Adrenal gland (tissue), 12 donors: ENCODE data around the gene MAPK13. TPM values are rescaled to one million over a fixed set of nuclear protein-coding genes. Genes with fewer than 3 reads are reported as not detected.
A peak's percentile ranks its signal among the peaks of the same experiment; 100 is the strongest.

Experiments
- DNase-seq, 7 donors: peaks; one replicate each; pipeline ENCODE4 v3.0.0-alpha.2; 2019 to 2020
- H3K27ac ChIP-seq, 5 donors: fragments of 200-600 bp; sonication (generic) in 4 of 5; 1 replicate in 3 of 5; 2 replicates in 2 of 5; pipeline versions ENCODE4 v1.5.1 to v1.8.0; 2016 to 2020; ENCODE audit warnings: mild to moderate bottlenecking in 1 of 5
- H3K27me3 ChIP-seq: fragments of 200-600 bp; 2 replicates; pipeline ENCODE4 v1.8.0; 2021
- H3K36me3 ChIP-seq, 2 donors: fragments of 200-600 bp; replicated peaks in 1 of 2; 1 replicate in 1 of 2; 2 replicates in 1 of 2; pipeline versions ENCODE4 v1.5.1 to v1.8.0; 2018 to 2022
- H3K4me1 ChIP-seq, 2 donors: fragments of 200-600 bp; replicated peaks in 1 of 2; 1 replicate in 1 of 2; 2 replicates in 1 of 2; pipeline versions ENCODE4 v1.5.1 to v1.8.0; 2018 to 2021
- H3K4me3 ChIP-seq, 4 donors: fragments of 200-600 bp; sonication (generic) in 3 of 4; one replicate each; pipeline ENCODE4 v1.5.1; 2016 to 2018
- H3K9me3 ChIP-seq, 3 donors: fragments of 200-600 bp; sonication (generic) in 1 of 3; replicated peaks in 1 of 3; 1 replicate in 2 of 3; 2 replicates in 1 of 3; pipeline versions ENCODE4 v1.5.1 to v1.8.0; 2016 to 2021
- CTCF ChIP-seq, 6 experiments: fragments of 450-650 bp in 4 of 6; fragments of 200-600 bp in 2 of 6; sonication (generic) in 1 of 6; IDR thresholded peaks; 1 replicate in 5 of 6; 2 replicates in 1 of 6; pipeline versions ENCODE4 v1.5.1 to v1.8.0; 2016 to 2021; ENCODE audit warnings: antibody characterized with exemption in 6 of 6, mild to moderate bottlenecking in 2 of 6, moderate library complexity in 1 of 6
- POLR2A ChIP-seq, 2 donors: fragments of 450-650 bp; IDR thresholded peaks; one replicate each; pipeline ENCODE4 v1.6.1; 2017; ENCODE audit warnings: antibody characterized with exemption in 2 of 2, mild to moderate bottlenecking in 2 of 2, moderate library complexity in 1 of 2
- WGBS, 4 donors: extraction: QIAGEN DNeasy Blood & Tissue Kit in 2 of 4; methylation state at CpG; one replicate each; pipeline versions ENCODE4 v1.1.5 to v1.1.7; 2013 to 2017; 5-methylcytosine and 5-hydroxymethylcytosine counted together
- intact Hi-C, 2 donors: fragments of 100-400 bp; cut with DNase I; formaldehyde crosslinking; loops; one replicate each; pipeline versions ENCODE4 v1.14.1 to v1.15.0; 2022 to 2023
- polyA plus RNA-seq, 3 donors: library from polyadenylated mRNA; stranded (reverse); fragments of 200-250 nt in 2 of 3; fragments of 350-450 nt in 1 of 3; fragmentation: Illumina TruSeq in 1 of 3; extraction: RNeasy Lipid Tissue Mini Kit (QIAGEN cat#74804) in 1 of 3; gene quantifications; one replicate each; pipeline ENCODE4 v1.2.3, GENCODE V29; 2013 to 2014
- total RNA-seq, 9 donors: library from RNA; depleted of rRNA in 4 of 9; stranded (reverse); fragments of >200 nt in 4 of 9; fragments of 120-200 nt in 1 of 9; fragmentation: NEBNext Ultra II Directional in 1 of 9; extraction: Animal tissue kit (Norgen Biotek cat#: 25700) in 1 of 9; gene quantifications; one replicate each; pipeline versions ENCODE4 v1.1.0 to v1.2.4, GENCODE V29; 2013 to 2023
- donor health status: healthy with polysubstance abuse.
- donor health status: Bipolar disorder and iron deficiency.
- donor health status: DM: yes; HTN: yes; CAD: no.
- donor health status: DM: no; HTN: no; CAD: no.
- donor health status: DM: no; HTN: no; CAD: no.
- donor health status: DM: yes; HTN: yes; CAD: no.

Gene MAPK13
- total and polyA plus RNA-seq, 12 donors, result 30.0 to 148 (median 83.4) TPM

GRCh38 chr6:36125575-36125974 is 4.7 kb upstream of the MAPK13 start:
- H3K9me3 ChIP-seq, result no peaks in the 10 kb centered on the region
- intact Hi-C loops, result loop anchor here in 1 of 2 donors (10.0 kb wide), 1 partner anchor 169 kb away; no protein-coding TSS in a partner anchor
- H3K36me3 ChIP-seq, result no peaks in the 10 kb centered on the region
- H3K4me3 ChIP-seq, result no peak overlapping the region
- no peak for TF ChIP-seq CTCF (IDR thresholded peaks at IDR 0.05)
- no peak for TF ChIP-seq POLR2A (IDR thresholded peaks at IDR 0.05)
- peak overlapping the region in 1 of 5 donors; percentile 87 for H3K27ac ChIP-seq
- H3K27me3 ChIP-seq, result no peaks in the 10 kb centered on the region
- DNase-seq, result peak in 1 of 7 donors; percentile 45
- peaks cover 31 to 56% of the 10 kb centered on the region in 2 donors for H3K4me1 ChIP-seq
- 85 to 87% (median 86%) methylated on average over 8 of the region's 8 CpGs for WGBS, 4 donors

- no peak overlapping the region for H3K4me3 ChIP-seq
- no peaks in the 10 kb centered on the region for H3K36me3 ChIP-seq
- no peaks in the 10 kb centered on the region for H3K27me3 ChIP-seq
- intact Hi-C loops, result loop anchor here in 1 of 2 donors (10.0 kb wide), 1 partner anchor 169 kb away; no protein-coding TSS in a partner anchor
- peak in 1 of 7 donors; percentile 51 for DNase-seq
- TF ChIP-seq CTCF (IDR thresholded peaks at IDR 0.05), result no peak
- no peak for TF ChIP-seq POLR2A (IDR thresholded peaks at IDR 0.05)
- no peaks in the 10 kb centered on the region for H3K9me3 ChIP-seq
- WGBS, 4 donors, result 86 to 95% (median 89%) methylated on average over 1 to 2 of the region's 2 CpGs
- H3K27ac ChIP-seq, result peak overlapping the region; percentile 14 to 90 (median 87)
- peaks cover 36 to 56% of the 10 kb centered on the region in 2 donors for H3K4me1 ChIP-seq
These were observed 4.2 kb upstream of the MAPK13 start for GRCh38 chr6:36126121-36126520.

DNA sequence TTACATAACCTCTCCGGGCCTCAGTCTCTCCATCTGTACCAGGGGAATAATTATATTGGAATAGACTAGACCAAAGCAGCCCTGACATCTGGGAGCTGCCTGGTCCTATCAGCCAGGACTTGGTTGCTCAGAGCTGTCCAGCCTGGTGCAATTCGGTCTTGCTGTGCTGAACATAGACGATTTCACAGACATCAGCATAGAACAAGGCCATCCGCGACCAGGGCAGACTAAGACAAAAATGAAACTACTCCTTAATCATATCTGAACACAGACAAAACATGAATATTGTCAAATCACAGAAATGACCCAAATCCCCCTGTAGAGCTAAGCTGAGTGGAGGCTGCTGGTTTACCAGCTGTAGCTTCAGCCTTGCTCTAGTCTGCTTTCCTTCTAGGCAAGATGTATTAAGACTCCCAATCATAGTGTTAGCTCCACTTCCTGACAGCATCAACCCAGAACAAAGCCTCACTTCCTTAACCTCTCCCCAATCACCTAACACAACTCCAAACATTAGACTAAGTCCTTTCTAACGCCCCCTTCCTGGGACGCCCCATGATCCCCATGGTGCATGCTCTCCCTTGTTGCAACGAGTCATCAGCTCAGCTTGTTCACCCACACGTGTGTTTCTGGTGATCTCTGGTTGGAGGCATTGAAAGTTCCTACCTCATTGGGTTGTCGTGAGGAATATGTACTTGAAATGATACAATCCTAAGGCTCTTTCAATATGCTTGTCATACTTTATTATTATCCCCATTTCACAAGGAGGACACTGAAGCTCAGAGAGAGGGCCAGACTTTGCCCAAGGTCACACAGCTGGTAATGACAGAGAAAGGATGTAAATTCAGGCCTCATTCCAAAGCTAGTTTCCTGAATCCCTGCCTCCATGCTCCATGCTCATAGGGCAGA is 3.5 kb upstream of the MAPK13 start:
- peak in 5 of 7 donors; percentile 41 to 73 (median 61) for DNase-seq
- 43 to 64% (median 52%) methylated on average over 10 of the region's 10 CpGs for WGBS, 4 donors
- no peak for TF ChIP-seq CTCF (IDR thresholded peaks at IDR 0.05)
- TF ChIP-seq POLR2A (IDR thresholded peaks at IDR 0.05), result peak in 1 of 2 donors; percentile 24
- Histone ChIP-seq H3K4me3 (no peak overlapping the region), H3K4me1 (peaks cover 38 to 57% of the 10 kb centered on the region in 2 donors), H3K36me3 (no peaks in the 10 kb centered on the region), H3K27me3 (no peaks in the 10 kb centered on the region), H3K27ac (peak overlapping the region; percentile 55 to 90 (median 87)), H3K9me3 (no peaks in the 10 kb centered on the region)
- intact Hi-C loops, result loop anchor here in 1 of 2 donors (10.0 kb wide), 1 partner anchor 168 kb away; no protein-coding TSS in a partner anchor

DNA sequence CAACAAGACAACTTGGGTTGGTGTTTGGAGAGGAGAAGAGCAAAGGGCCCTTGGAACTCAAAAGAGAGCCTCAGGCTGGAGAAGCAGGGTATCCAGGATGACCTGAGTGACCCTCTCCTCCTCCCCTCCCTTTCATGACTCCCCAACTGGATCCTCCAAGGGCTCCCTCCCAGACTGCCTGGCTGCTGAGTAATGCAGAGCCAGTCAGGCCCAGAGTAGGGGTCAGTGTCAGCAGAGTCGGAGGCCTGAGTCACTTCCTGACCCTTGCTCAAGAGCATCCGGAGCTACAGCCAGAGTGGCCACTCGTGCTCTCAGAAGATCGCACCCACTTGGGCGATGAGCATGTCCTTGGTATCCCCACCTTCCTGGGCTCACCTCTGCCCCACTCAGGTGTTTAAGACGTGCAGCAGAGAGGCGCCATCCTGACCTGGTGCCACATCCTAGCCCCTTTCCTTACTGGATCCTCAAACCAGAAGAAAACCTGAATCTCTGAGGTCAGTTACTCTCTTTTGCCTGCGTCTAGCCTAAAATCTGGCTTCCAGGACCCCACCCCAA is 2.8 kb upstream of the MAPK13 start:
- Histone ChIP-seq H3K27ac (peak overlapping the region; percentile 55 to 90 (median 87)), H3K36me3 (no peaks in the 10 kb centered on the region), H3K4me3 (peak overlapping the region in 1 of 4 donors; percentile 7), H3K9me3 (no peaks in the 10 kb centered on the region), H3K4me1 (peaks cover 46 to 65% of the 10 kb centered on the region in 2 donors), H3K27me3 (no peaks in the 10 kb centered on the region)
- peak; percentile 75 to 94 (median 92) for DNase-seq
- intact Hi-C loops, result loop anchor here in 1 of 2 donors (10.0 kb wide), 1 partner anchor 167 kb away; no protein-coding TSS in a partner anchor
- TF ChIP-seq CTCF (IDR thresholded peaks at IDR 0.05) (no peak), POLR2A (IDR thresholded peaks at IDR 0.05) (peak in 1 of 2 donors; percentile 62)
- WGBS, 4 donors, result 35 to 46% (median 39%) methylated on average over 7 to 8 of the region's 8 CpGs
